Measurements from ENCODE around the gene CAPZB.

Gene CAPZB

GRCh38 chr1:19391596-19391981, 93.8 kb downstream of the CAPZB start:
- Histone ChIP-seq H3K4me3 (ENCODE audit: low read depth in 1 of 2, low read length in 1 of 2) (no peak overlapping the region), H3K9me3 (no peaks in the 10 kb centered on the region), H3K27ac (peak overlapping the region; percentile 68), H3K27me3 (no peaks in the 10 kb centered on the region), H3K36me3 (peaks cover 18% of the 10 kb centered on the region), H3K4me1 (ENCODE audit: control insufficient read depth in 1 of 2, insufficient read depth in 1 of 2, low read depth in 1 of 2, low read length in 1 of 2) (peaks cover 9 to 24% of the 10 kb centered on the region in 2 experiments)
- TF ChIP-seq, protein P1, sequence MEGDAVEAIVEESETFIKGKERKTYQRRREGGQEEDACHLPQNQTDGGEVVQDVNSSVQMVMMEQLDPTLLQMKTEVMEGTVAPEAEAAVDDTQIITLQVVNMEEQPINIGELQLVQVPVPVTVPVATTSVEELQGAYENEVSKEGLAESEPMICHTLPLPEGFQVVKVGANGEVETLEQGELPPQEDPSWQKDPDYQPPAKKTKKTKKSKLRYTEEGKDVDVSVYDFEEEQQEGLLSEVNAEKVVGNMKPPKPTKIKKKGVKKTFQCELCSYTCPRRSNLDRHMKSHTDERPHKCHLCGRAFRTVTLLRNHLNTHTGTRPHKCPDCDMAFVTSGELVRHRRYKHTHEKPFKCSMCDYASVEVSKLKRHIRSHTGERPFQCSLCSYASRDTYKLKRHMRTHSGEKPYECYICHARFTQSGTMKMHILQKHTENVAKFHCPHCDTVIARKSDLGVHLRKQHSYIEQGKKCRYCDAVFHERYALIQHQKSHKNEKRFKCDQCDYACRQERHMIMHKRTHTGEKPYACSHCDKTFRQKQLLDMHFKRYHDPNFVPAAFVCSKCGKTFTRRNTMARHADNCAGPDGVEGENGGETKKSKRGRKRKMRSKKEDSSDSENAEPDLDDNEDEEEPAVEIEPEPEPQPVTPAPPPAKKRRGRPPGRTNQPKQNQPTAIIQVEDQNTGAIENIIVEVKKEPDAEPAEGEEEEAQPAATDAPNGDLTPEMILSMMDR (IDR thresholded peaks at IDR 0.05) = no peak

- TF ChIP-seq, protein P1 (IDR thresholded peaks at IDR 0.05) = peak; percentile 61
- peaks cover 9 to 24% of the 10 kb centered on the region in 2 experiments for H3K4me1 ChIP-seq (ENCODE audit: control insufficient read depth in 1 of 2, insufficient read depth in 1 of 2, low read depth in 1 of 2, low read length in 1 of 2)
- H3K36me3 ChIP-seq = peaks cover 15% of the 10 kb centered on the region
- H3K27ac ChIP-seq = peak overlapping the region; percentile 68
- H3K9me3 ChIP-seq = no peaks in the 10 kb centered on the region
- no peaks in the 10 kb centered on the region for H3K27me3 ChIP-seq
- H3K4me3 ChIP-seq (ENCODE audit: low read depth in 1 of 2, low read length in 1 of 2) = peak overlapping the region in 1 of 2 experiments; percentile 21
Measured at GRCh38 chr1:19390901-19391595, 94.3 kb downstream of the CAPZB start.

- H3K9me3 ChIP-seq = no peaks in the 10 kb centered on the region
- peak overlapping the region; percentile 68 for H3K27ac ChIP-seq
- H3K4me3 ChIP-seq (ENCODE audit: low read depth in 1 of 2, low read length in 1 of 2) = peak overlapping the region in 1 of 2 experiments; percentile 21
- TF ChIP-seq, protein P1 (IDR thresholded peaks at IDR 0.05) = no peak
- H3K27me3 ChIP-seq = no peaks in the 10 kb centered on the region
- peaks cover 9 to 24% of the 10 kb centered on the region in 2 experiments for H3K4me1 ChIP-seq (ENCODE audit: control insufficient read depth in 1 of 2, insufficient read depth in 1 of 2, low read depth in 1 of 2, low read length in 1 of 2)
- peaks cover 13% of the 10 kb centered on the region for H3K36me3 ChIP-seq
Measured at GRCh38 chr1:19390166-19390850, 95.0 kb downstream of the CAPZB start.

DNA sequence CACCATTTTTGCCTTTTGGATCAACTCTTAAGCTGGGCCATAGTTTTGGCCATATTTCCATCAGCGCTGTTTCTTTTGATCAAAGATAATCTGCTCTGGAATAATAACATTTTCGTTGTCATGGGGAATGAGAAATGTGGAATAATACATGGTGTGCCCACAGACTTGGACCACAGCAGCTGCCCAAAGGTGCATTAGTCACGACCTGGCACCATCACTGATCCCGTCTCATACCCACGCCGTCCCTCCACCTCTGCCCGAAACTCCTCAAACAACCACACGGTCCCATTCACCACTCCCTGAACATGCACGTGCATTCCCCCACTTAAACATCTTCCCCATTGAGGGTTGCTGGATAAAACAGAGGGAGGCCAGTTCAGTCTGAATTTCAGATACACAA, 96.4 kb downstream of the CAPZB start:
- H3K4me3 ChIP-seq (ENCODE audit: low read depth in 1 of 2, low read length in 1 of 2) = no peak overlapping the region
- H3K27ac ChIP-seq = no peak overlapping the region
- no peaks in the 10 kb centered on the region for H3K9me3 ChIP-seq
- H3K27me3 ChIP-seq = no peaks in the 10 kb centered on the region
- H3K4me1 ChIP-seq (ENCODE audit: control insufficient read depth in 1 of 2, insufficient read depth in 1 of 2, low read depth in 1 of 2, low read length in 1 of 2) = peaks cover 9 to 24% of the 10 kb centered on the region in 2 experiments
- TF ChIP-seq, protein P1 (IDR thresholded peaks at IDR 0.05) = no peak
- H3K36me3 ChIP-seq = peaks cover 18% of the 10 kb centered on the region

DNA sequence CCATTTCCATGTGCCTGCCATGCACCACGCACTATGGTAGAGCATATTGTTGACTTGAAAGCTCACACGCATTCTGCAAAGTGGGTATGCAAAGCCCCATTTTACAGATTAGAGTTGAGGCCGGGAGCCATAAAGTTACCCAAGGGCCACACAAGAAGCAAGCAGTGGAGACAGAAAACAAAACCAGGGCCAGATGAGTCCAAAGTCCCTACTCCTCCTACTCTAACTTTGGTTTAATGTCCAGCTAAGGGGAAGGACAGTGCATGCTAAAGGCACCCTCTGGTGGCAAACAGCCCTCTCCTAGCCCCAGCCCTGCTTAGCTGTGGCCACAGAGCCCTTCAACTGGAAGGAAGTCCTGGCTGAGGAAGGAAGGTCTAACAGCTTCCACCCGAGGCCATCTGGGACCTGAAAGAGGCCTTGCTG, 98.3 kb downstream of the CAPZB start:
- H3K27me3 ChIP-seq = no peaks in the 10 kb centered on the region
- H3K9me3 ChIP-seq = no peaks in the 10 kb centered on the region
- H3K27ac ChIP-seq = no peak overlapping the region
- TF ChIP-seq, protein P1 (IDR thresholded peaks at IDR 0.05) = no peak
- H3K4me3 ChIP-seq (ENCODE audit: low read depth in 1 of 2, low read length in 1 of 2) = no peak overlapping the region
- H3K4me1 ChIP-seq (ENCODE audit: control insufficient read depth in 1 of 2, insufficient read depth in 1 of 2, low read depth in 1 of 2, low read length in 1 of 2) = peaks cover 9 to 24% of the 10 kb centered on the region in 2 experiments
- H3K36me3 ChIP-seq = peaks cover 33% of the 10 kb centered on the region

Measured in neutrophil (primary cell).